22Rv1 (cell line): ENCODE measurements around the gene TMEM182.

ENCODE experiments used
- ZFX ChIP-seq: fragments of 450-650 bp; IDR thresholded peaks from 2 replicates; pipeline ENCODE4 v1.6.1; 2017; ENCODE audit warnings: antibody characterized with exemption, borderline replicate concordance
- TF ChIP-seq, protein P1 (sequence below): fragments of 450-650 bp; IDR thresholded peaks from 2 replicates; pipeline ENCODE4 v1.5.1; 2017; ENCODE audit warnings: mild to moderate bottlenecking

DNA sequence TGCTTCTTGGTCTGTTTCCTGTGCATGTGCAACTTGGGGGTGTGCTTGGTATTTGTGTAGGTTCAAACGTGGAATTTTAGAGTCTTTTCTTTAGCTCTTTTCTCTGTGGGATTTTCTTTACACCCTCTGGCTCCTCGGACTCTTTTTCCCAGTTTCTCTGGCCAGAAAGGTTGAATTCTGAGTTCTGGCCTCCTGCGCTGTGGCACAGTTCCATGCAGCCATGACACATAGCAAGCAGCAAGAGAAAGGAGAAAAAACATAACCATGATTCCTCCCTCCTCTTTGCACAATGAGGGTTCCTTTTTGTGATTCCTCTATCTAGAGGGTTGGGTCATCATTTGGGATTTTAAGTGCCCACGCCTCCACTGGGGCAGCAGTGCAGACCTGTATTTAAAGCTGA, 33.8 kb downstream of the TMEM182 start:
- TF ChIP-seq, protein P1, sequence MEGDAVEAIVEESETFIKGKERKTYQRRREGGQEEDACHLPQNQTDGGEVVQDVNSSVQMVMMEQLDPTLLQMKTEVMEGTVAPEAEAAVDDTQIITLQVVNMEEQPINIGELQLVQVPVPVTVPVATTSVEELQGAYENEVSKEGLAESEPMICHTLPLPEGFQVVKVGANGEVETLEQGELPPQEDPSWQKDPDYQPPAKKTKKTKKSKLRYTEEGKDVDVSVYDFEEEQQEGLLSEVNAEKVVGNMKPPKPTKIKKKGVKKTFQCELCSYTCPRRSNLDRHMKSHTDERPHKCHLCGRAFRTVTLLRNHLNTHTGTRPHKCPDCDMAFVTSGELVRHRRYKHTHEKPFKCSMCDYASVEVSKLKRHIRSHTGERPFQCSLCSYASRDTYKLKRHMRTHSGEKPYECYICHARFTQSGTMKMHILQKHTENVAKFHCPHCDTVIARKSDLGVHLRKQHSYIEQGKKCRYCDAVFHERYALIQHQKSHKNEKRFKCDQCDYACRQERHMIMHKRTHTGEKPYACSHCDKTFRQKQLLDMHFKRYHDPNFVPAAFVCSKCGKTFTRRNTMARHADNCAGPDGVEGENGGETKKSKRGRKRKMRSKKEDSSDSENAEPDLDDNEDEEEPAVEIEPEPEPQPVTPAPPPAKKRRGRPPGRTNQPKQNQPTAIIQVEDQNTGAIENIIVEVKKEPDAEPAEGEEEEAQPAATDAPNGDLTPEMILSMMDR: no peak
- no peak for TF ChIP-seq ZFX
